DOHH2 (cell line): ENCODE data around the gene CCDC85C.

ENCODE experiments used
- H3F3A ChIP-seq: fragments of 200-600 bp; sonication (generic), shearing (Covaris generic); 2 replicates; pipeline ENCODE4 v1.6.0; 2016; ENCODE audit warnings: antibody characterized with exemption, mild to moderate bottlenecking; ENCODE audit not compliant: control insufficient read depth, insufficient read depth
- H3K27ac ChIP-seq: fragments of 200-600 bp; sonication (generic); 2 replicates; pipeline ENCODE4 v1.5.1; 2014; ENCODE audit warnings: low read depth, mild to moderate bottlenecking, low read length, moderate library complexity
- H3K27me3 ChIP-seq: fragments of 200-600 bp; sonication (generic); 2 replicates; pipeline ENCODE4 v1.6.1; 2014; ENCODE audit warnings: mild to moderate bottlenecking, low read length, mixed read lengths; ENCODE audit not compliant: control insufficient read depth
- H3K36me3 ChIP-seq: fragments of 200-600 bp; sonication (generic); 2 replicates; pipeline ENCODE4 v1.6.1; 2014; ENCODE audit warnings: mild to moderate bottlenecking, low read length, moderate library complexity, mixed read lengths; ENCODE audit not compliant: control insufficient read depth
- H3K4me1 ChIP-seq: fragments of 200-600 bp; sonication (generic); 2 replicates; pipeline ENCODE4 v1.6.1; 2014; ENCODE audit warnings: mild to moderate bottlenecking, low read length, mixed read lengths; ENCODE audit not compliant: control insufficient read depth
- H3K4me2 ChIP-seq: fragments of 200-600 bp; sonication (generic); 2 replicates; pipeline ENCODE4 v1.6.0; 2014; ENCODE audit warnings: mild to moderate bottlenecking, low read length, moderate library complexity
- H3K4me3 ChIP-seq: fragments of 200-600 bp; sonication (generic); 2 replicates; pipeline ENCODE4 v1.5.1; 2014; ENCODE audit warnings: mild to moderate bottlenecking, low read length, mixed read lengths
- H3K79me2 ChIP-seq: fragments of 200-600 bp; sonication (generic); 2 replicates; pipeline ENCODE4 v1.6.1; 2014; ENCODE audit warnings: mild to moderate bottlenecking, low read length, mixed read lengths; ENCODE audit not compliant: control insufficient read depth
- H3K9me2 ChIP-seq: fragments of 200-600 bp; sonication (generic); replicated peaks from 2 replicates; pipeline ENCODE4 v1.6.1; 2014; ENCODE audit warnings: mild to moderate bottlenecking, low read length, mixed read lengths; ENCODE audit not compliant: control insufficient read depth
- H3K9me3 ChIP-seq: fragments of 200-600 bp; sonication (generic); 2 replicates; pipeline ENCODE4 v1.6.1; 2014; ENCODE audit warnings: antibody characterized with exemption, low read length, mixed read lengths; ENCODE audit not compliant: control insufficient read depth, insufficient read depth
- H4K20me1 ChIP-seq: fragments of 200-600 bp; sonication (generic); 2 replicates; pipeline ENCODE4 v1.6.0; 2014; ENCODE audit warnings: low read depth, mild to moderate bottlenecking, antibody characterized with exemption, low read length, moderate library complexity; ENCODE audit not compliant: control insufficient read depth, insufficient read depth
- CTCF ChIP-seq: fragments of 200-600 bp; sonication (generic); IDR thresholded peaks from one replicate; pipeline ENCODE4 v1.5.1; 2014; ENCODE audit warnings: antibody characterized with exemption, mild to moderate bottlenecking, low read depth, low read length; ENCODE audit not compliant: poor library complexity, severe bottlenecking
- EZH2phosphoT487 ChIP-seq: fragments of 200-600 bp; sonication (generic); IDR thresholded peaks from 2 replicates; pipeline ENCODE4 v1.6.1; 2017; ENCODE audit warnings: borderline replicate concordance, mild to moderate bottlenecking, antibody characterized with exemption, low read length, moderate library complexity, mixed read lengths

CCDC85C gene

GRCh38 chr14:99520571-99521081, 83.4 kb downstream of the CCDC85C start:
- no peaks in the 10 kb centered on the region for H3K36me3 ChIP-seq
- H3K9me3 ChIP-seq: no peaks in the 10 kb centered on the region
- no peak overlapping the region for H3K27ac ChIP-seq
- H3K9me2 ChIP-seq: no peaks in the 10 kb centered on the region
- no peak overlapping the region for H3K4me2 ChIP-seq
- H3K4me3 ChIP-seq: no peak overlapping the region
- H3K79me2 ChIP-seq: no peaks in the 10 kb centered on the region
- H3K27me3 ChIP-seq: no peaks in the 10 kb centered on the region
- H4K20me1 ChIP-seq: no peaks in the 10 kb centered on the region
- no peaks in the 10 kb centered on the region for H3F3A ChIP-seq
- no peaks in the 10 kb centered on the region for H3K4me1 ChIP-seq
- TF ChIP-seq EZH2phosphoT487 (no peak), CTCF (no peak)

GRCh38 chr14:99519931-99520421, 84.0 kb downstream of the CCDC85C start:
- H3K4me1 ChIP-seq: no peaks in the 10 kb centered on the region
- H3K27ac ChIP-seq: no peak overlapping the region
- H4K20me1 ChIP-seq: no peaks in the 10 kb centered on the region
- H3K9me2 ChIP-seq: no peaks in the 10 kb centered on the region
- H3K9me3 ChIP-seq: no peaks in the 10 kb centered on the region
- TF ChIP-seq EZH2phosphoT487 (no peak), CTCF (no peak)
- no peaks in the 10 kb centered on the region for H3K79me2 ChIP-seq
- H3F3A ChIP-seq: no peaks in the 10 kb centered on the region
- H3K4me3 ChIP-seq: no peak overlapping the region
- no peaks in the 10 kb centered on the region for H3K27me3 ChIP-seq
- H3K4me2 ChIP-seq: no peak overlapping the region
- no peaks in the 10 kb centered on the region for H3K36me3 ChIP-seq

- Histone ChIP-seq H3K4me1 (no peaks in the 10 kb centered on the region), H3K79me2 (no peaks in the 10 kb centered on the region), H3F3A (no peaks in the 10 kb centered on the region), H3K9me2 (no peaks in the 10 kb centered on the region), H3K4me3 (no peak overlapping the region), H3K36me3 (no peaks in the 10 kb centered on the region), H3K27ac (no peak overlapping the region), H3K4me2 (no peak overlapping the region), H3K9me3 (no peaks in the 10 kb centered on the region), H4K20me1 (no peaks in the 10 kb centered on the region), H3K27me3 (no peaks in the 10 kb centered on the region)
- TF ChIP-seq EZH2phosphoT487 (no peak), CTCF (no peak)
These were observed 84.6 kb downstream of the CCDC85C start for GRCh38 chr14:99519347-99519881.
